Stimulated activated CD4-positive, alpha-beta T cell treated with anti-CD3 and anti-CD28 coated beads, TNF-alpha, amount 100 ng/mL, for 1 hour (primary cell): Measurements from ENCODE around the gene NUDT21.
"Not testable (repeated sequence)": the region's sequence is repeated elsewhere in the genome, so short reads cannot be mapped to it uniquely, and the experiment has no call there.

Source experiments
- DNase-seq, 3 donors: peaks; one replicate each; pipeline ENCODE4 v3.0.0-alpha.2; 2020; ENCODE audit warnings: low read depth in 3 of 3, low spot score in 1 of 3

NUDT21 gene

DNA sequence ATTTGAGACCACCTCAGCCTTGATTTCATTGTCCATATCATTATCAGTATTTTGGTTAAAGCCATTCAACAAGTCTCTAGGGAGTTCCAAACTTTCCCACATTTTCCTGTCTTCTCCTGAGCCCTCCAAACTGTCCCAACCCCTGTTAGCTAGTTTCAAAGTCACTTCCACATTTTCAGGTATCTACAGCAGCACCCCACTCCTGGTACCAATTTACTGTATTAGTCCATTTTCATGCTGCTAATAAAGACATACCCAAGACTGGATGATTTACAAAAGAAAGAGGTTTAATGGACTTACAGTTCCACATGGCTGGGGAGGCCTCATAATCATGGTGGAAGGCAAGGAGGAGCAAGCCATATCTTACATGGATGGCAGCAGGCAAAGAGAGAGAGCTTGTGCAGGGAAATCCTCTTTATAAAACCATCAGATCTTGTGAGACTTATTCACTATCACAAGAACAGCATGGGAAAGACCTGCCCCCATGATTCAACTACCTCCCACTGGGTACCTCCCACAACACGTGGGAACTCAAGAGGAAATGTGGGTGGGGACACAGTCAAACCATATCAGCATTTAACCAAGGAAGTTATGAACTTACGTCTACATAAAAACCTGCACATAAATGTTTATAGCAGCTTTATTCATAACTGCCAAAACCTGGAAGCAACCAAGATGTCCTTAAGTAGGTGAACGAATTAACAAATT is 70.2 kb downstream of the NUDT21 start:
- not testable (repeated sequence) for DNase-seq
